GM12878 (cell line): Measurements from ENCODE around the gene GPALPP1. TPM values are rescaled to one million over a fixed set of nuclear protein-coding genes. Genes with fewer than 3 reads are reported as not detected.

Experiments used
- ATAC-seq: fragments of 200-7000 bp; cut with Tn5 transposase; 3 replicates; pipeline ENCODE4 v1.9.1; 2020; ENCODE audit warnings: mild to moderate bottlenecking, moderate library complexity
- BruUV-seq: library from RNA; stranded (reverse); fragments of 400-500 nt; replicated peaks from 2 replicates; lab custom pipeline; 2021; lab: Mats Ljungman, UMichigan
- CTCF ChIA-PET: fragments of 300-600 bp; sonication (Branson Sonifier 250); formaldehyde crosslinking; extraction: SDS; loops from one replicate; lab custom pipeline; 2021; ENCODE audit warnings: inconsistent platforms; lab: Yijun Ruan, JAX
- POLR2A ChIA-PET: fragments of 350-600 bp; formaldehyde crosslinking; extraction: SDS; loops from one replicate; lab custom pipeline; 2021; ENCODE audit warnings: inconsistent platforms; lab: Charles Lee
- RAD21 ChIA-PET: fragments of 300-600 bp; sonication (Branson Sonifier 250); formaldehyde crosslinking; loops from one replicate; lab custom pipeline; 2023; ENCODE audit warnings: antibody characterized with exemption; ENCODE audit not compliant: unreplicated experiment; lab: Charles Lee
- SMC1A ChIA-PET: fragments of 300-600 bp; sonication (Branson Sonifier 250); formaldehyde crosslinking; loops from one replicate; lab custom pipeline; 2023; ENCODE audit not compliant: unreplicated experiment, uncharacterized antibody; lab: Charles Lee
- DNase-seq: peaks from one replicate; pipeline ENCODE4 v3.0.0-alpha.2; 2011; ENCODE audit warnings: low read depth, low spot score
- FAIRE-seq: peaks from 3 replicates; lab custom pipeline; 2011; peaks lifted over from hg19 to GRCh38; lab: Jason Lieb, UNC
- H2AFZ ChIP-seq: 2 replicates; pipeline ENCODE4 v1.6.0; 2011; ENCODE audit warnings: low read depth, low read length, control low read depth; ENCODE audit not compliant: control insufficient read depth
- H3K27ac ChIP-seq: 2 replicates; pipeline ENCODE4 v1.5.1; 2011; ENCODE audit warnings: control low read depth; ENCODE audit not compliant: control insufficient read depth, insufficient read depth
- H3K27me3 ChIP-seq, 2 experiments: replicated peaks in 1 of 2; 2 replicates each; pipeline versions ENCODE4 v1.6.0 to v1.6.1; 2011; ENCODE audit warnings: low read length in 1 of 2; ENCODE audit not compliant: control insufficient read depth in 2 of 2, insufficient read depth in 2 of 2
- H3K36me3 ChIP-seq, 2 experiments: 2 replicates each; pipeline ENCODE4 v1.5.1; 2011; ENCODE audit warnings: low read length in 1 of 2; ENCODE audit not compliant: control insufficient read depth in 2 of 2, insufficient read depth in 2 of 2
- H3K4me1 ChIP-seq: 2 replicates; pipeline ENCODE4 v1.6.1; 2011; ENCODE audit warnings: mild to moderate bottlenecking, low read length, moderate library complexity, mixed read lengths; ENCODE audit not compliant: control insufficient read depth, insufficient read depth
- H3K4me2 ChIP-seq: 2 replicates; pipeline ENCODE4 v1.6.0; 2011; ENCODE audit warnings: control low read depth; ENCODE audit not compliant: control insufficient read depth, insufficient read depth
- H3K4me3 ChIP-seq: fragments of 200-600 bp; sonication (generic); 2 replicates; pipeline ENCODE4 v1.5.1; 2016
- H3K79me2 ChIP-seq: 2 replicates; pipeline ENCODE4 v1.6.0; 2011; ENCODE audit warnings: low read length; ENCODE audit not compliant: control insufficient read depth, insufficient read depth
- H3K9ac ChIP-seq: 2 replicates; pipeline ENCODE4 v1.8.0; 2011; ENCODE audit warnings: low read length, control low read depth, mixed read lengths; ENCODE audit not compliant: control insufficient read depth, insufficient read depth
- H3K9me3 ChIP-seq: replicated peaks from 3 replicates; pipeline ENCODE4 v1.5.1; 2011; ENCODE audit warnings: mild to moderate bottlenecking, low read length; ENCODE audit not compliant: control insufficient read depth, insufficient read depth
- H4K20me1 ChIP-seq: 2 replicates; pipeline ENCODE4 v1.6.0; 2011; ENCODE audit not compliant: control insufficient read depth, insufficient read depth
- NFYA ChIP-seq: IDR thresholded peaks from 2 replicates; pipeline ENCODE4 v1.6.1; 2011; ENCODE audit warnings: low read depth, mild to moderate bottlenecking, low read length, improper control_type of control experiment, borderline replicate concordance
- SIX5 ChIP-seq: IDR thresholded peaks from 2 replicates; pipeline ENCODE4 v1.6.1; 2011; ENCODE audit warnings: mild to moderate bottlenecking, low read depth, low read length, moderate library complexity; ENCODE audit not compliant: severe bottlenecking
- YBX1 ChIP-seq: fragments of 450-650 bp; IDR thresholded peaks from 2 replicates; pipeline ENCODE4 v1.6.1; 2016; ENCODE audit warnings: antibody characterized with exemption
- ZBTB11 ChIP-seq: fragments of 450-650 bp; formaldehyde crosslinking; IDR thresholded peaks from 2 replicates; pipeline ENCODE4 v1.5.0; 2022; ENCODE audit warnings: mild to moderate bottlenecking, missing genetic modification characterization
- ZNF384 ChIP-seq: IDR thresholded peaks from 2 replicates; pipeline ENCODE4 v1.6.1; 2012; ENCODE audit warnings: low read depth, mild to moderate bottlenecking, low read length, improper control_type of control experiment, borderline replicate concordance
- WGBS: methylation state at CpG from one replicate; pipeline ENCODE4 v1.1.6; 2016; ENCODE audit warnings: low lambda C conversion rate; ENCODE audit not compliant: insufficient replicate concordance, insufficient coverage; ENCODE audit errors: missing lambda C conversion rate; 5-methylcytosine and 5-hydroxymethylcytosine counted together
- in situ Hi-C: fragments of 300-500 bp; cut with MboI; formaldehyde crosslinking; loops from 9 replicates; pipeline ENCODE4 v1.14.3; 2018; ENCODE audit warnings: mixed read lengths
- intact Hi-C: fragments of 100-400 bp; cut with micrococcal nuclease; formaldehyde crosslinking; loops from one replicate; pipeline ENCODE4 v1.14.2; 2022; ENCODE audit not compliant: unreplicated experiment
- polyA plus RNA-seq, 11 experiments: library from polyadenylated mRNA; depleted of rRNA in 4 of 11; unstranded in 6 of 11; stranded (reverse) in 5 of 11; fragments of >200 nt; fragmentation: Nextera tagmentation in 4 of 11; fragmentation: Illumina TruSeq in 1 of 11; extraction: Ambion mirVana in 4 of 11; extraction: Trizol in 1 of 11; gene quantifications; 1 replicate in 1 of 11; 2 replicates in 10 of 11; pipeline versions ENCODE4 v1.2.1 to v1.2.3, GENCODE V29; 2011 to 2016; ENCODE audit warnings: inconsistent platforms in 2 of 11, missing spikeins in 2 of 11, low read depth in 1 of 11
- total RNA-seq, 4 experiments: library from RNA; depleted of rRNA in 3 of 4; stranded (reverse); fragments of >200 nt in 3 of 4; fragmentation: Illumina TruSeq in 1 of 4; extraction: Trizol in 1 of 4; gene quantifications; 2 replicates each; pipeline versions ENCODE4 v1.2.1 to v1.2.3, GENCODE V29; 2013 to 2021

GPALPP1 gene
- total and polyA plus RNA-seq, 10 of the 15 experiments (the other 5 are each of a cell fraction or from before 2014, with no cell fraction given) = 14.2 to 32.4 (median 27.9) TPM

GRCh38 chr13:44978328-44978727, 11.0 kb upstream of the GPALPP1 start:
- H3K36me3 ChIP-seq = peaks cover 0 to 15% of the 10 kb centered on the region in 2 experiments
- ChIA-PET CTCF (no interaction called here), SMC1A (interaction anchor here (1.3 kb wide), 1 partner anchor 69 kb away, joined by 3 read pairs; no protein-coding TSS in a partner anchor), RAD21 (no interaction called here), POLR2A (no interaction called here)
- H3K27ac ChIP-seq = no peak overlapping the region
- DNase-seq (no peak), FAIRE-seq (no peak), ATAC-seq (no peak)
- TF ChIP-seq YBX1 (no peak), SIX5 (no peak)
- no peaks in the 10 kb centered on the region for H3K27me3 ChIP-seq
- no peaks in the 10 kb centered on the region for H4K20me1 ChIP-seq
- no peak overlapping the region for H3K4me2 ChIP-seq
- H3K79me2 ChIP-seq = peaks cover 6% of the 10 kb centered on the region
- no peak overlapping the region for H3K4me3 ChIP-seq
- no peak overlapping the region for H2AFZ ChIP-seq
- in situ Hi-C loops = loop anchor here (10.0 kb wide), 1 partner anchor 494 kb away; no protein-coding TSS in a partner anchor
- peaks cover 10% of the 10 kb centered on the region for H3K4me1 ChIP-seq
- intact Hi-C loops = no loop called here
- no TSS peak for BruUV-seq
- no peaks in the 10 kb centered on the region for H3K9me3 ChIP-seq
- no peak overlapping the region for H3K9ac ChIP-seq
- WGBS = 96% methylated on average over 1 of the region's 1 CpG

- ATAC-seq (peak; percentile 37), DNase-seq (no peak), FAIRE-seq (no peak)
- in situ Hi-C loops = loop anchor here (10.0 kb wide), 1 partner anchor 55 kb away; no protein-coding TSS in a partner anchor
- Histone ChIP-seq H3K4me2 (peak overlapping the region; percentile 86), H3K9ac (peak overlapping the region; percentile 89), H3K36me3 (0 out of 4 replicates have a peak, but pooled peaks cover 0 to 3% of the 10 kb centered on the region in 2 experiments), H2AFZ (peak overlapping the region; percentile 86), H3K27me3 (no peaks in the 10 kb centered on the region), H4K20me1 (no peaks in the 10 kb centered on the region), H3K27ac (peak overlapping the region; percentile 75), H3K79me2 (peaks cover 52% of the 10 kb centered on the region), H3K4me1 (no peaks in the 10 kb centered on the region), H3K4me3 (peak overlapping the region; percentile 85), H3K9me3 (no peaks in the 10 kb centered on the region)
- RAD21 ChIA-PET = no interaction called here
- POLR2A ChIA-PET = no interaction called here
- WGBS = 18% methylated on average over 10 of the region's 10 CpGs
- SMC1A ChIA-PET = no interaction called here
- CTCF ChIA-PET = interaction anchor here (1.2 kb wide), 1 partner anchor 9 kb away, joined by 3 read pairs; no protein-coding TSS in a partner anchor
- intact Hi-C loops = no loop called here
- BruUV-seq = no TSS peak
- no peak for TF ChIP-seq ZBTB11 (CRISPR knock-in tag)
- TF ChIP-seq NFYA = no peak
- no peak for TF ChIP-seq ZNF384
These were observed 603 bp downstream of the GPALPP1 start for GRCh38 chr13:44989941-44990340.
